NCI-H2081 (cell line): ENCODE results near the gene NEURL2.
"Not testable (repeated sequence)": the region's sequence is repeated elsewhere in the genome, so short reads cannot be mapped to it uniquely, and the experiment has no call there.

Source experiments
- DNase-seq, 2 experiments: peaks; one replicate each; lab custom pipeline; 2025; lab: John Stamatoyannopoulos, UW

The NEURL2 gene, protein sequence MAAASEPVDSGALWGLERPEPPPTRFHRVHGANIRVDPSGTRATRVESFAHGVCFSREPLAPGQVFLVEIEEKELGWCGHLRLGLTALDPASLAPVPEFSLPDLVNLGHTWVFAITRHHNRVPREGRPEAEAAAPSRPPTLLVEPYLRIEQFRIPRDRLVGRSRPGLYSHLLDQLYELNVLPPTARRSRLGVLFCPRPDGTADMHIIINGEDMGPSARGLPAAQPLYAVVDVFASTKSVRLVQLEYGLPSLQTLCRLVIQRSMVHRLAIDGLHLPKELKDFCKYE

DNA sequence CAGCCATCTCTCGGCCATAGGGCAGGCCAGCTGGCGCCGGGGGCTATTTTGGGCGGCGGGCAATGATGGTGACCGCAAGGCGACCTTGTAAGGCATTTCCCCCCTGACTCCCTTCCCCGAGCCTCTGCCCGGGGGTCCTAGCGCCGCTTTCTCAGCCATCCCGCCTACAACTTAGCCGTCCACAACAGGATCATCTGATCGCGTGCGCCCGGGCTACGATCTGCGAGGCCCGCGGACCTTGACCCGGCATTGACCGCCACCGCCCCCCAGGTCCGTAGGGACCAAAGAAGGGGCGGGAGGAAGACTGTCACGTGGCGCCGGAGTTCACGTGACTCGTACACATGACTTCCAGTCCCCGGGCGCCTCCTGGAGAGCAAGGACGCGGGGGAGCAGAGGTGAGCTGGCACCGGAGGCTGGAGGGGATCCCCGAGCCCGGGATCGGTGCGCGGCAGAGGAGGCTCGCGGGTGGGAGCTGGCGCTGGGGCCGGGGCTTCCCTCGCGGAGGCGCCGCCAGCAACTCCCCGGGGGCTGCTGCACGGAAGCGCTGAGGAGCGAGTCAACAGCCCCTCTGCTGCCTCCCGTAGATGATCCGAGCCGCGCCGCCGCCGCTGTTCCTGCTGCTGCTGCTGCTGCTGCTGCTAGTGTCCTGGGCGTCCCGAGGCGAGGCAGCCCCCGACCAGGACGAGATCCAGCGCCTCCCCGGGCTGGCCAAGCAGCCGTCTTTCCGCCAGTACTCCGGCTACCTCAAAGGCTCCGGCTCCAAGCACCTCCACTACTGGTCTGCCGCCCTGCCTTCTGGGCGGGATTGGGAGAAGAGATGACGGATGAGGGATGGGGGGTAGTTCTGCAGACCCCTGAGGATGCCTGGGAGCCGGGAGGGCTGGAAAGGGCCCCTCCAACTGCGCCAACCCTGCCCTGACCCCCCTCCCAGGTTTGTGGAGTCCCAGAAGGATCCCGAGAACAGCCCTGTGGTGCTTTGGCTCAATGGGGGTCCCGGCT lies at the start of gene NEURL2, which contains the start of gene CTSA:
TSS of gene NEURL2 (minus strand) at position 224 of the 999 bp plus-strand sequence. CDS start at position 7, 217 bp downstream.
TSS of gene CTSA (plus strand) at position 351 of the 999 bp plus-strand sequence. CDS start at position 585, 234 bp downstream.
- peak; percentile 78 to 86 for DNase-seq

DNA sequence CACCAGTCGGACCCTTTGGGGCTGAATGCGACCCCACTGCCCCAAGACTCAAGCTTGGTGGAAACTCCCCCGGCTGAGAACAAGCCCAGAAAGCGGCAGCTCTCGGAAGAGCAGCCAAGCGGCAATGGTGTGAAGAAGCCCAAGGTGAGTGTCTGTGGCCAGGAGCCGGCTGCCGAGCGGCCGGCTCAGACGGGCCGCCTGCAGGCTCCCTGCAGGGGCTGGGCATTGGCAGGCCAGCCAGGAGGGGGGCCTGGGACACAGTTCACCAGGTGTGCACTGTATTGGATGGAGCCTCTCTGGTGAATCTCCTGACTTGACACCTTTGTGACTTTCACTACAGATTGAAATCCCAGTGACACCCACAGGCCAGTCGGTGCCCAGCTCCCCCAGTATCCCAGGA lies 49.5 kb upstream of the NEURL2 start:
- DNase-seq: no peak

DNA sequence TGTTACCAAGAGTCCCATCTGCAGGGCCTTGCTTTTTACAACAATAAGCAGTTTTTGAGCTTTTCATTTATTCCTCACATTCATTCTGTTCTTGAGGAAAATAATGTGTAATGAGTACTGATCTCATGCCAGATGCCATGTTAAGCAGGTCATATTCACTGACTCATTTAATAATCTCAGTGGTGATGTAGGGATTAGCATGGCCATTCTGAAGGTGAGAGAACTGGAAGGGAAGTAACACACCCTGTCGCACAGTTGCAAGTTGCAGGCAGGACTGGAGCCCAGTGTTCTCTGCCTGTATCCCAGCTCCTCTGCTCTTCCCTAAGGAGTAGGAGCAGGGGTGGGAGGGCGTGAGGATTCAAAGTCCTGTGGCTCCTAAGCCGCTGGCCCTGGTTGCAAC lies 49.0 kb upstream of the NEURL2 start:
- DNase-seq: no peak

DNA sequence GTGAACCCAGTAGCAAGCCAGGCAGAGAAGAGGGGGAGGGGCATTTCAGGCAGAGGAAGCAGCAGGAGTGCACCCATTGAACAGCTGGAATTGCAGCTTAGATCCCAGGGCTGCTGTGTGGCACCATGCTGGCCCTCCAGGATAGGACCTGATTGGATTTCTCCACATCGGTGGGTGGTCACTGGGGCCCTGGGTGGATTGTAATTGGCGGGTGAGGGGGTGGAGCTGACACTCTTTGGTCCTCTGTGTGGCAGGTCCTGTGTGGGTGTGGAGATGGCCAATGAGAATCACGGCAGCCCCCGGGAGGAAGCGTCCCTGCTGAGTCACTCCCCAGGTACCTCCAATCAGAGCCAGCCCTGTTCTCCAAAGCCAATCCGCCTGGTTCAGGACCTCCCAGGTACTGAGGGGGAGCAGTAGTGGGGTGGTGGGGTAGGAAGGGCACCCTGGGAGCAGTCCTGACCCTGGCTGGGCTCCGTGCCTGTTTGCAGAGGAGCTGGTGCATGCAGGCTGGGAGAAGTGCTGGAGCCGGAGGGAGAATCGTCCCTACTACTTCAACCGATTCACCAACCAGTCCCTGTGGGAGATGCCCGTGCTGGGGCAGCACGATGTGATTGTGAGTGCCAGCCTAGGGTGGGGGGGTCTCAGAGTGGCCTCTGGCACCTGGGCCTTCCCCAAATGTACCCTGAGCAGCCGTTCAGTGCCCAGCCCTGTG lies 47.9 kb upstream of the NEURL2 start:
- no peak for DNase-seq

DNA sequence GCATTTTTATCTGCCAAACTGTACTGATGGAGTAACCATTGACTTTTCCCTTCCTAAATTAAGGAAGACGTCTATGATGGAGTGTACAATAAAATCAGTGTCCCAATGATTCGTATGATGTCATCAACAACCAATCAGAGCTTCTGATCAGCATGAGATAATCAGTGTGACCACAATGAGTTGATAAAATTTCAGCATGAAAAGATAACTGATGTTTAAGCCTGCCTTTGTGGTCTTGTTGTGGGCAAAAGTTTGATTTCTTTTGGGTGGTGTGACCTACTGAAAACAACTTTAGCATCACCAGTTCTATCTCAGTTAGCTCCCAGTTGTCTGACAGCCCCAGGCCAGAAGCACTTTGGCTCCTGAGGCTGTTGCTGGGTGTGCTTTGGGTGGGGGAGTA lies 46.8 kb upstream of the NEURL2 start:
- no peak for DNase-seq

DNA sequence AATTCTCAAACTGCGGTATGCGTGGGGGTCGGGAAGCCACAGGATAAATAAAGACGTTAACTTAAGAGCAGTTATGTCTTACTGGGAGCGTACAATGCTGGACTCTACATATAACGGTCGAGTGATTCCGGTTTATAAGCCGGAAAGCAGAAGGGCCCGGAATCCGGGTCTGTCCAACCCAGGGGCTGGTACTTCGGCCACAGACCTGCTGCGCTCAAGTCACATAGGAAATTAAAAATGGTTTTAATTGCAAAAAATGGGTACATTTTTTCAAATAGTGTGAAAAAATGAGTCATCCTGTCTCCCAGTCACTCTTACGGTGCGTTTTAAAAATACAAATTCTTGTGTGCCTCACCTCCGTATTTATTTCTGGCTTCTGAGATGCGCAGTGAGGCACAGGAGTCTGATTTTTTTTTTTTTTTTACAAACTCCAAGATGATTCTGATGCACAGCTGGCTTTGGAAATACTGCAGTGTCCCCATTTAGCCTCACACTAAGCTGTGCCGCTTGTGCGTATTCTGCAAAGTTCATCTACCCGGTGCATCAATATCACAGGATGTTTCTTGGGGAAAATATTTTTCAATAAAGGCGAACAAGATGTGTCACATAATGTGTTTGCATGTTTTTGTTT lies 44.5 kb upstream of the NEURL2 start:
- DNase-seq: no peak

DNA sequence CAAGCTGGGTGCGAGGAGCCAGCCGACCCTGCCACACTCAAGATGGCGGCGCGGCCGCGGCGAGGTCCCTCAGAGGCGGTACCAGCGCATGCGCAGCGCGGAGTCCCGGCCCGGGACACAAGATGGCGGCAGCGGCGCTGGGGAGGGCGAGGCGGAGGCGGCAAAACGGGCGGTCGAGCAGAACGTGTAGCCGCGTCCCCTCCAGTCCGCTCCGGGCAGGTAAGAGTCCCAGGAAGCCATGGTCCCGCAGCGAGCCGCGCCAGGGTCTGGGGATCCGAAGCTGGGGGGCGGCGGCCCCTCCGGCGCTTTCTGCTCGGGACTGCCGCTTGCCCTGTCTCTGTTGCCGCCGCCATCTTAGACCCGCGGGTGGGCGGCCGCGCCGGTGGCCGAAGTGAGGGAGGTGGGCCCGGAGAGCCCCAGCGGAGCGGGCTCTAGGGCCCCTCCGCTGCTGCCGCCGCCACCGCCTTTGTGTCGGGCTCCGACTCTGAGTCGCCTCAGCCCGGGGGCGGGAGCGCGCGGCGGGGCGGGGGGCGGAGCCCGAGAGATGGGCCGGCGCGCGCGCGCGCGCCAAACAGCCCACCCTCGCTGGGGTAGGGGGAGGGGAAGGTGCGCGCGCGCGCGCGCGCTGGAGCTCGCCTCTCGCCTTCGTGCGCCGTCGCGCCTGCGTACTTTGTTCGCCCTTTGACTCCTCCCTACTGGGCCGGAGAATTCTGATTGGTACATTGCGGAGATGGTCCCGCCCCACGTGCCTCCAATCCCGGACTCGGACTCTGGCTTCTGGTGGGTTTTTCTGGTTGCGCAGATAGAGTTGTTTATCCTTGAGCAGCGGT lies 43.8 kb upstream of the NEURL2 start, which contains the start of gene PCIF1:
TSS of gene PCIF1 (plus strand) at position 98 of the 830 bp plus-strand sequence. CDS start 4,317 bp downstream, outside the sequence.
- DNase-seq: peak; percentile 96 to 97

DNA sequence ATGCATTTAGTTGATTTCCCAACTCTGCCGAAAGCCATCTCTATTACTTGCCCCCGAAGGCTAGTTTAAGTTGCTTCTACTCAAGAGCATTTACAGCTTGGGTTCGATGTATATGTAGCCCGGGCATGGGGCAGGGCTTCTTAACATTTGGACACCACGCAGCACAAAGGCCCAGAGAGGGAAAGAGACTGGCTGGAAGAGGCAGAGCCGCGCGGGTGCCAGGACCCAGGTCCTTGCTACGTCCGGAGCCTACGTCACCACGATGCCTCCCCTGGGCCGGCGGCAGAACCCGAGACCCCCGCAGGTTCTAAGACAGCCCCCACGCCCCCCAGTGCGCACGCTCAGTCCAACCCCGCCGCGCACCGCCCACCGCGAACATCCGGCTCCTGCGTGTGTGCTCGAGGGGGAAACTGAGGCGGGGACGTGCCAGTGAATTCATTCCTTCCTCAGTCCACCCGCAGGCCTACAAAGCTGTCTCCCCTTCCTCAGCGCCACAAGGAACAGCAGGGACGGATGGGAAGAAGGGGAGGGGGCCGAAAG lies 43.1 kb upstream of the NEURL2 start:
- DNase-seq: peak; percentile 75 to 80

DNA sequence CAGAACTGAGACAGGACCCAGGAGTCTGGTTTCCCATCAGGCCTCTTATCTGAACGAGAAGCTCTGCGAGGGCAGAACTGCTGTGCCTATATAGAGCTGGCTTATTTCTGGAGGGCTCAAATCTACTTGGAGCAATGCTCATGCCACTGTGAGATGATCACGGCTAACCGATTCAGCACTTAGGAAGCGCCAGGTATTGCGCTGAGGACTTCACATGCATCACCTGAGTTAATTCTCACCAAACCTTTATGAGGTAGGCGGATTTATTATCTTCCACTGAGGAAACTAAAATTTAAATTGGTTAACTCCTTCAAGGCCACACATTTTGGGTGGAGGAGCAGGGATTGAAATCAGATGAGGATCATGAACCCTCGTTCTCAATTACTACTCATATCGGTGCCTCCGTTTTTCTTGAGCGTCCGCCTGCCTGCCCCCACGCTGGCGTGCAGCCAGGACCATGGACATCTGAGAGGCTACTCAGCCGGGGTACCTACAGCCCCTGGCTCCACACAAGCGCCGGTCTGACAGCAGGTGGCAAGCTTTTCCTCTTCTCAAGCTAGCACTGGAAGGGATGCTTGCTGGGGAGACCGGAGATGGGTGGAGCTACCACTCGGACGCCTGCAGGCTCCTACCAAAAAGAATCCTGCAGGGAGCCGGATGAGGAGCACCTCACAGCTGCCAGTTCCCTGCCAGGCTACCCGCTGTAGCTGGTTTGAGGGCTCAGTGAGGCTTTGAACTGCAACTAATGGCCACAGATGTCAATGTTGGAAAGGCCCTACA lies 42.4 kb upstream of the NEURL2 start:
- DNase-seq: peak; percentile 93 to 97

DNA sequence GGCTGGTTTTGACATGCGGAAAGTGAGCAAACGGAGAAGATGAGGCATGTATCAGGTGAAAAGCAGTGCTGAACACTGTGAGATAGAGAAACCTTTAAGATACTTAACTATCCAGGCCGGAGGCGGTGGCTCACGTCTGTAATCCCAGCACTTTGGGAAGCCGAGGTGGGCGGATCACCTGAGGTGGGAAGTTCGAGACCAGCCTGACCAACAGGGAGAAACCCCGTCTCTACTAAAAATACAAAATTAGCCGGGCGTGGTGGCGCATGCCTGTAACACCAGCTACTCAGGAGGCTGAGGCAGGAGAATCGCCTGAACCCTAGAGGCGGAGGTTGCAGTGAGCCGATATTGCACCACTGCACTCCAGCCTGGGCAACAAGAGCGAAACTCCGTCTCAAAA lies 40.7 kb upstream of the NEURL2 start:
- not testable (repeated sequence) for DNase-seq

DNA sequence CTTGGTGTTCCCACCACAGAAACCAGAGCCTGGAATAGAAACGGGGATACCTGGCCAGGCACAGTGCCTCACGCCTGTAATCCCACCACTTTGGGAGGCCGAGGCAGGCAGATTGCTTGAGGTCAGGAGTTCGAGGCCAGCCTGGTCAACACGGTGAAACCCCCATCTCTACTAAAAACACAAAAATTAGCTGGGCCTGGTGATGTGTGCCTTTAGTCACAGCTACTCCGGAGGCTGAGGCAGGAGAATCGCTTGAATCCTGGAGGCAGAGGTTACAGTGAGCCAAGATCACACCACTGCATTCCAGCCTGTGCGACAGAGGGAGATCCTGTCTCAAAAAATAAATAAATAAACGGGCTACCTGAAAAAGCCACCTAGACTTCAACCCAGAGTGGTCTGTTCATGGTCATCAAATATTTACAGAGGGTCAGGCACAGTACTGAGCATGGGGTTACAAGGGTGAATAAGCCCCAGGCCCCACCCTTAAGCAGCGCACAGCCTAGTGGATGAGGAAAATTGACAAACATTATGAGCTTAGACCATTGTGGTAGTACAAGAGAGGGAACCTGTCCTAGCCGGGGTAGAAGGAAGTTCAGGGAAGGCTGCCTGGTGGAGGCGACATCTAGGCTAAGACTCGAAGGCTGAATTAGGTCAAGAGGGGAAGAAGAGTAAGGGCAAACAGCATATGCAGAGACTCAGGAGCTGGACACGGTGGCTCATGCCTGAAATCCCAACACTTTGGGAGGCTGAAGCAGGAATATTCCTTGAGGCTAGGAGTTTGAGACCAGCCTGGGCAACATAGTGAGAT lies 36.3 kb upstream of the NEURL2 start:
- no peak for DNase-seq

DNA sequence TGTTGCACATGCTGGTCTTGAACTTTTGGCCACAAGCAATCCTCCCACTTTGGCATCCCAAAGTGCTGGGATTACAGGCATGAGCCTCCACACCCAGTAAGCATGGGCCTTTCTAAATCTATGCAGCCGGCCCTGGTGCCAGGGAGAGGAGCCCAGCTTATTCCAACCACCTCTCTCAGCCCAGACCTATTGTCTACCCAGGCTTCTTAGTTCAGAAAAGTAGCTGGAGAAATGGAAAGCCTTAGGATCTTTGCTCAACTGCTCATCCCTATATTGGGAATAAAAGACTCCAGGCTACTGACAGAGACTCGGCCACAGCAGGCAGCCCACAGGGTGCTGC lies 35.7 kb upstream of the NEURL2 start:
- DNase-seq: no peak

DNA sequence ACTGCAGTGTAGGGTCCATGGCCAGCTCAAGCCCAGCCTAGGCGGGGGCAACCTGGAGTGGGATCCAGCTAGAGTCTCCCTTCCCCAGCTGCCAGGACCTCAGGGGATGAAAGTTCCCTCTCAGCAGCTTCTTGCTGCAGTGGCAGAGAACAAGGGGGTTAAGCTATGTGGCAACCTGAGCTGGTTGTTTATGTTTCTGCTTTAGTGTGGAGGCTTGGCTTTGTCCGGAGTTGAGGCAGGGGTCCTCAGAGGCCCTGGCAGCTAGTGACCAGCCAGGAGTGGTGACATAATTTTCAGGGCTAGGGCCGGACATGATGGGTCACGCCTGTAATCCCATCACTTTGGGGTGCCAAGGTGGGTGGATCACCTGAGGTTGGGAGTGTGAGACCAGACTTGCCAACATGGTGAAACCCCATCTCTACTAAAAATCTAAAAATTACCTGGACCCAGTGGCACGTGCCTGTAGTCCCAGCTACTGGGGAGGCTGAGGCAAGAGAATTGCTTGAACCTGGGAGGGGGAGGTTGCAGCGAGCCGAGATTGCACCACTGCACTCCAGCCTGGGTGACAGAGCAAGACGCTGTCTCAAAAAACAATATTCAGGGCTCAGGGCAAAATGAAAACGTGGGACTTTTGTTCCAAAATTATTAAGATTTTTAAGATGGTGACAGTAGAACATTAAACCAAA lies 35.0 kb upstream of the NEURL2 start:
- DNase-seq: no peak

DNA sequence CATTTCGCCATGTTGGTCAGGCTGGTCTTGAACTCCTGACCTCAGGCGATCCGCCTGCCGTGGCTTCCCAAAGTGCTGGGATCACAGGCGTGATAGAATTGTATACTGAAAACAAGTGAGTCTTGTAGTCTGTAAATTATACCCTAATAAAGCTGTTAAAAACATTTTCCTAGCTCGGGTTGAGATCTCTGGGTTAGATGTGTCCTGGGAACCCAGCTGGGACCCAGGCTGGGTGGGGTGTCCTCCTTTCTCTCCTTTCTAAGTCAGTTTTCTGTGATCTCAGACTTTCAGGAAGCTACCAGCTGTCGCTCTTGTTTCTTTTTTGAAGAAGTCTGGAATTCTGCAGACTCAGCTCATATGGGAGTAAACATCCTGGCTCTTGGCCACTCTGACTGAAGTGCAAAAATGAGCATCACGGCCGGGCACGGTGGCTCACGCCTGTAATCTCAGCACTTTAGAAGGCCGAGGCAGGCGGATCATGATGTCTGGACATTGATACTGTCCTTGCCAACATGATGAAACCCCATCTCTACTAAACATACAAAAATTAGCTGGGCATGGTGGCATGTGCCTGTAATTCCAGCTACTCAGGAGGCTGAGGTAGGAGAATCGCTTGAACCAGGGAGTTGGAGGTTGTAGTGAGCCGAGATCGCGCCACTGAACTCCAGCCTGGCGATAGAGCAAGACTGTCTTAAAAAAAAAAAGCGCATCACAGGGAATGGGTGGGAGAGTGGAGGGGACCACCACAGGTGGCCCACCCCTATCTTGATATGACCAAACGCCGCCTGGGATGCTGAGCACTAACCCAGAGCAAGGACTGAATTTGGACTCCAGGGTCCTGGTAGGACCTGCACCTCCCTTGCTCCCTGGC lies 33.6 kb upstream of the NEURL2 start:
- no peak for DNase-seq

DNA sequence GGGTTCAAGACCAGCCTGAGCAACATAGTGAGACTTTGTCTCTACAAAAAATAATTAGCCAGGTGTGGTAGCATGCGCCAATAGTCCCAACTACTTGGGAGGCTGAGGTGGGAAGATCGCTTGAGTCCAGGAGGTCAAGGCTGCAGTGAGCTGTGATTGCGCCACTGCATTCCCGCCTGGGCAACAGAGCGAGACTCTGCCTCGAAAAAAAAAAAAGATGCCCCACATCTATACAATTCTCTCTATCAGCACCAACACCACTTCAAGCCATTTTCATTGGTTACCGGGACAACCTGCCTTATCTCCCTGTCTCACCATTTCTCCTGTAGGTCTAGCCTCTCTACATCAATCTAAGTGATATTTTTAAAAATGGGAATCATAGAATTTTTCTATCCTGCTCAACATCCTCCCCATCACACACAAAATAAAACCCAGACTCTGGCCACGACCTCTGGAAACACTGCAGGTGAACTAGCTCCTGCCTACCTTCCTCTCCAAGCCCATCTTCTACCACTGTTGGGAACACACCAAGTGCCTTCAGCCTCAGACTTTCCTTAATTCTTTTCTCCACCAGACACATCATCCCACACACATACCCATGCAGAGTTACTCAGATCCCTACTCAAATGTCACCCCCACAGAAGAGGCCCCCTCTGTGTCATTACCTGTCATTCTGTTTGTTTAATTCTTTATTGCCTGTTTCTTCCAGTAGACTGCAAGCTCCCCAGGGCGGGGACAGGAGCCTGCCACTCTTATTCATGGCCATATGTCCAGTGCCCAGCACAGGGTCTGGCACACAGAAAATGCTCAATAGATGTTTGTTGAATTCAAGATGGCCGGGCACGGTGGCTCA lies 30.6 kb upstream of the NEURL2 start:
- no peak for DNase-seq
